ENCODE measurements around the gene CSE1L.

- TF ChIP-seq, protein P1, sequence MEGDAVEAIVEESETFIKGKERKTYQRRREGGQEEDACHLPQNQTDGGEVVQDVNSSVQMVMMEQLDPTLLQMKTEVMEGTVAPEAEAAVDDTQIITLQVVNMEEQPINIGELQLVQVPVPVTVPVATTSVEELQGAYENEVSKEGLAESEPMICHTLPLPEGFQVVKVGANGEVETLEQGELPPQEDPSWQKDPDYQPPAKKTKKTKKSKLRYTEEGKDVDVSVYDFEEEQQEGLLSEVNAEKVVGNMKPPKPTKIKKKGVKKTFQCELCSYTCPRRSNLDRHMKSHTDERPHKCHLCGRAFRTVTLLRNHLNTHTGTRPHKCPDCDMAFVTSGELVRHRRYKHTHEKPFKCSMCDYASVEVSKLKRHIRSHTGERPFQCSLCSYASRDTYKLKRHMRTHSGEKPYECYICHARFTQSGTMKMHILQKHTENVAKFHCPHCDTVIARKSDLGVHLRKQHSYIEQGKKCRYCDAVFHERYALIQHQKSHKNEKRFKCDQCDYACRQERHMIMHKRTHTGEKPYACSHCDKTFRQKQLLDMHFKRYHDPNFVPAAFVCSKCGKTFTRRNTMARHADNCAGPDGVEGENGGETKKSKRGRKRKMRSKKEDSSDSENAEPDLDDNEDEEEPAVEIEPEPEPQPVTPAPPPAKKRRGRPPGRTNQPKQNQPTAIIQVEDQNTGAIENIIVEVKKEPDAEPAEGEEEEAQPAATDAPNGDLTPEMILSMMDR (IDR thresholded peaks at IDR 0.05 in 2 of 3, conservative IDR thresholded peaks at IDR 0.05 in 1 of 3; ENCODE audit: borderline replicate concordance in 1 of 3, insufficient read depth in 1 of 3, low read depth in 2 of 3, low read length in 2 of 3): no peak
- TF ChIP-seq POLR2A (IDR thresholded peaks at IDR 0.05; ENCODE audit: borderline replicate concordance, extremely low read depth, insufficient read depth, insufficient read length) (no peak), ELF1 (IDR thresholded peaks at IDR 0.05; ENCODE audit: borderline replicate concordance, low read depth) (no peak), POLR2AphosphoS5 (IDR thresholded peaks at IDR 0.05; ENCODE audit: low read depth, low read length) (no peak), EZH2 (IDR thresholded peaks at IDR 0.05) (no peak), RAD21 (IDR thresholded peaks at IDR 0.05; ENCODE audit: low read depth) (no peak), JUND (IDR thresholded peaks at IDR 0.05) (no peak), ZFX (IDR thresholded peaks at IDR 0.05) (no peak), YY1 (IDR thresholded peaks at IDR 0.05; ENCODE audit: extremely low read depth, insufficient replicate concordance, low read depth, low read length) (no peak), CEBPB (IDR thresholded peaks at IDR 0.05; ENCODE audit: low read depth) (no peak), FOSL1 (IDR thresholded peaks at IDR 0.05; ENCODE audit: low read depth) (no peak)
Measured at GRCh38 chr20:49100972-49101371, 54.9 kb downstream of the CSE1L start.
